ENCODE results near the gene MEIOB. TPM values are rescaled to one million over a fixed set of nuclear protein-coding genes. Genes with fewer than 3 reads are reported as not detected.
A peak's percentile ranks its signal among the peaks of the same experiment; 100 is the strongest.

MEIOB gene
- total RNA-seq, 1 donor from 2014 or later, result 3.7 TPM

DNA sequence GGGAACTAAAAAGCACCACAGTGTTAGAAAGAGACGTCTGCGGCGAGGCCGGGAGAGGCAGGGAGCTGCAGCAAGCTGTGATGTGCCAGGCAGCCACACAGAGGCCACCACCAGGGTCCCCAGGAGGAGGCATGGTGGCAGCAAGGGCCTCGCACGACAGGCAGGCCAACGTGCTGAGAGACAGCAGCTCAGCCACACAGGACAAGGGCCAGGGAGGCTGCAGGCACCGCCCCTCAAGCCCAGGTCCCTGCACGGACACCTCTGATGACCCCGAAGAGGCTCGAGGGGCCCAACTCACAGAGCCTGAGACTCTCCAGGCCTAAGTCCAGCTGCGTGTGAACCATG lies 51.0 kb downstream of the MEIOB start:
- Histone ChIP-seq H3K9me3 (ENCODE audit: low read depth) (no peaks in the 10 kb centered on the region), H2AFZ (replicated peaks) (no peak overlapping the region), H3K4me1 (peaks cover 3% of the 10 kb centered on the region), H3K36me3 (no peaks in the 10 kb centered on the region), H3K4me2 (no peak overlapping the region), H3K27ac (no peak overlapping the region), H4K20me1 (ENCODE audit: low read depth) (peaks cover 24% of the 10 kb centered on the region), H3K79me2 (ENCODE audit: low read depth) (peaks cover 9% of the 10 kb centered on the region), H3K9ac (no peak overlapping the region), H3K27me3 (no peaks in the 10 kb centered on the region), H3F3A (ENCODE audit: low read depth) (peaks cover 10% of the 10 kb centered on the region), H3K4me3 (no peak overlapping the region)
- TF ChIP-seq EZH2 (IDR thresholded peaks at IDR 0.05) (no peak), EZH2phosphoT487 (IDR thresholded peaks at IDR 0.05) (no peak)
- TF ChIP-seq, protein P1, sequence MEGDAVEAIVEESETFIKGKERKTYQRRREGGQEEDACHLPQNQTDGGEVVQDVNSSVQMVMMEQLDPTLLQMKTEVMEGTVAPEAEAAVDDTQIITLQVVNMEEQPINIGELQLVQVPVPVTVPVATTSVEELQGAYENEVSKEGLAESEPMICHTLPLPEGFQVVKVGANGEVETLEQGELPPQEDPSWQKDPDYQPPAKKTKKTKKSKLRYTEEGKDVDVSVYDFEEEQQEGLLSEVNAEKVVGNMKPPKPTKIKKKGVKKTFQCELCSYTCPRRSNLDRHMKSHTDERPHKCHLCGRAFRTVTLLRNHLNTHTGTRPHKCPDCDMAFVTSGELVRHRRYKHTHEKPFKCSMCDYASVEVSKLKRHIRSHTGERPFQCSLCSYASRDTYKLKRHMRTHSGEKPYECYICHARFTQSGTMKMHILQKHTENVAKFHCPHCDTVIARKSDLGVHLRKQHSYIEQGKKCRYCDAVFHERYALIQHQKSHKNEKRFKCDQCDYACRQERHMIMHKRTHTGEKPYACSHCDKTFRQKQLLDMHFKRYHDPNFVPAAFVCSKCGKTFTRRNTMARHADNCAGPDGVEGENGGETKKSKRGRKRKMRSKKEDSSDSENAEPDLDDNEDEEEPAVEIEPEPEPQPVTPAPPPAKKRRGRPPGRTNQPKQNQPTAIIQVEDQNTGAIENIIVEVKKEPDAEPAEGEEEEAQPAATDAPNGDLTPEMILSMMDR (IDR thresholded peaks at IDR 0.05), result no peak
- Mint-ChIP-seq H3K36me3 (no peaks in the 10 kb centered on the region), H3K4me1 (peaks cover 8% of the 10 kb centered on the region), H3K4me3 (no peak overlapping the region), H3K27me3 (ENCODE audit: insufficient read depth, low read depth) (no peaks in the 10 kb centered on the region), H3K9me3 (no peaks in the 10 kb centered on the region), H3K27ac (no peak overlapping the region)
- DNase-seq (ENCODE audit: low spot score), result no peak

GRCh38 chr16:1820096-1820945 lies 51.6 kb downstream of the MEIOB start:
- DNase-seq (ENCODE audit: low spot score), result no peak
- Histone ChIP-seq H3K27ac (no peak overlapping the region), H3F3A (ENCODE audit: low read depth) (peaks cover 6% of the 10 kb centered on the region), H3K9ac (no peak overlapping the region), H3K36me3 (no peaks in the 10 kb centered on the region), H4K20me1 (ENCODE audit: low read depth) (peaks cover 18% of the 10 kb centered on the region), H3K79me2 (ENCODE audit: low read depth) (peaks cover 3% of the 10 kb centered on the region), H3K4me1 (no peaks in the 10 kb centered on the region), H3K9me3 (ENCODE audit: low read depth) (no peaks in the 10 kb centered on the region), H3K27me3 (no peaks in the 10 kb centered on the region), H3K4me2 (no peak overlapping the region), H2AFZ (replicated peaks) (no peak overlapping the region), H3K4me3 (no peak overlapping the region)
- peaks cover 2% of the 10 kb centered on the region for H3K36me3 Mint-ChIP-seq
- no peaks in the 10 kb centered on the region for H3K9me3 Mint-ChIP-seq
- no peaks in the 10 kb centered on the region for H3K27me3 Mint-ChIP-seq (ENCODE audit: insufficient read depth, low read depth)
- H3K4me3 Mint-ChIP-seq, result no peak overlapping the region
- TF ChIP-seq EZH2phosphoT487 (IDR thresholded peaks at IDR 0.05), result no peak
- no peak for TF ChIP-seq EZH2 (IDR thresholded peaks at IDR 0.05)
- TF ChIP-seq, protein P1 (IDR thresholded peaks at IDR 0.05), result no peak
- no peak overlapping the region for H3K27ac Mint-ChIP-seq
- peaks cover 3% of the 10 kb centered on the region for H3K4me1 Mint-ChIP-seq

DNA sequence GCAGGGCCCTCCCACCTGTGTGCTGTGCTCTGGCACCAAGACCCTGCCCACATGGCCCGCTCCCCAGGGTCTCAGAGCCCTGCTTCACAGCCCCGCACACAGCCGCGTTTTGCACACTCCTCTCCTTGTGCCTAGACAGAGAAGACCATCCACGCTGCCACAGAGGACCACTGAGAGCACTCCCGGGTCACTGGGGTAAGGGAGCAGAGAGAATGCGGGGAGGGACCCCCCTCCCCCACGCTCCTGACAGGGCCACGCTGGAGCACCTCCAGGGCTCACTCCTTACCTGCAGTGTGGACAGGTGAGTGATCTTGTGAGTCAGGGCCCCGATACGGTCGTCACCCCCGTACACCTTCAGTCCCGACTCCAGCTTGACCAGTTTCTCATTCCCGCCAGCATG lies 52.4 kb downstream of the MEIOB start:
- DNase-seq (ENCODE audit: low spot score), result no peak
- no peak overlapping the region for H3K27ac Mint-ChIP-seq
- H3K27me3 Mint-ChIP-seq (ENCODE audit: insufficient read depth, low read depth), result no peaks in the 10 kb centered on the region
- TF ChIP-seq EZH2 (IDR thresholded peaks at IDR 0.05), result no peak
- TF ChIP-seq EZH2phosphoT487 (IDR thresholded peaks at IDR 0.05), result no peak
- TF ChIP-seq, protein P1 (IDR thresholded peaks at IDR 0.05), result no peak
- Histone ChIP-seq H3K9ac (no peak overlapping the region), H4K20me1 (ENCODE audit: low read depth) (peaks cover 12% of the 10 kb centered on the region), H3K27me3 (no peaks in the 10 kb centered on the region), H3K36me3 (no peaks in the 10 kb centered on the region), H3K9me3 (ENCODE audit: low read depth) (no peaks in the 10 kb centered on the region), H3K79me2 (ENCODE audit: low read depth) (no peaks in the 10 kb centered on the region), H3K4me2 (no peak overlapping the region), H2AFZ (replicated peaks) (no peak overlapping the region), H3K27ac (no peak overlapping the region), H3K4me1 (no peaks in the 10 kb centered on the region), H3K4me3 (no peak overlapping the region), H3F3A (ENCODE audit: low read depth) (peaks cover 6% of the 10 kb centered on the region)
- H3K4me1 Mint-ChIP-seq, result peaks cover 3% of the 10 kb centered on the region
- H3K36me3 Mint-ChIP-seq, result peaks cover 4% of the 10 kb centered on the region
- peak overlapping the region; percentile 8 for H3K4me3 Mint-ChIP-seq
- H3K9me3 Mint-ChIP-seq, result no peaks in the 10 kb centered on the region
